Stimulated activated CD4-positive, alpha-beta T cell treated with anti-CD3 and anti-CD28 coated beads, TNF-alpha, amount 100 ng/mL, for 24 hours (primary cell): ENCODE results near the gene C11orf21.

Source experiments
- DNase-seq, 3 experiments: peaks; one replicate each; pipeline ENCODE4 v3.0.0-alpha.2; 2020; ENCODE audit warnings: low read depth in 3 of 3

Gene C11orf21

GRCh38 chr11:2320568-2321310 is 19.0 kb upstream of the C11orf21 start:
- no peak for DNase-seq

- DNase-seq, result no peak
Observed at GRCh38 chr11:2319791-2320472, 18.2 kb upstream of the C11orf21 start.

GRCh38 chr11:2318707-2319106 is 17.0 kb upstream of the C11orf21 start:
- no peak for DNase-seq

- no peak for DNase-seq
Observed at GRCh38 chr11:2318123-2318522, 16.4 kb upstream of the C11orf21 start.

GRCh38 chr11:2317354-2318050 is 15.8 kb upstream of the C11orf21 start:
- no peak for DNase-seq

GRCh38 chr11:2316963-2317244 is 15.2 kb upstream of the C11orf21 start:
- no peak for DNase-seq

GRCh38 chr11:2316169-2316962 is 14.6 kb upstream of the C11orf21 start:
- DNase-seq, result no peak

GRCh38 chr11:2315395-2316168 is 13.9 kb upstream of the C11orf21 start:
- no peak for DNase-seq

GRCh38 chr11:2314525-2315394 is 13.0 kb upstream of the C11orf21 start:
- no peak for DNase-seq

- no peak for DNase-seq
Observed at GRCh38 chr11:2314136-2314524, 12.4 kb upstream of the C11orf21 start.

- no peak for DNase-seq
Observed at GRCh38 chr11:2313051-2313951, 11.6 kb upstream of the C11orf21 start.

GRCh38 chr11:2312232-2313042 is 10.7 kb upstream of the C11orf21 start:
- DNase-seq, result no peak

- no peak for DNase-seq
Observed at GRCh38 chr11:2311353-2312133, 9.8 kb upstream of the C11orf21 start.

GRCh38 chr11:2310786-2311352 is 9.2 kb upstream of the C11orf21 start:
- no peak for DNase-seq

- DNase-seq, result no peak
Observed at GRCh38 chr11:2310073-2310785, 8.5 kb upstream of the C11orf21 start.

- DNase-seq, result no peak
Observed at GRCh38 chr11:2309251-2310072, 7.7 kb upstream of the C11orf21 start.
